Measurements from ENCODE around the gene ANKUB1. TPM values are rescaled to one million over a fixed set of nuclear protein-coding genes. Genes with fewer than 3 reads are reported as not detected.

Gene ANKUB1
- total RNA-seq, 1 experiment from 2014 or later, result not detected

DNA sequence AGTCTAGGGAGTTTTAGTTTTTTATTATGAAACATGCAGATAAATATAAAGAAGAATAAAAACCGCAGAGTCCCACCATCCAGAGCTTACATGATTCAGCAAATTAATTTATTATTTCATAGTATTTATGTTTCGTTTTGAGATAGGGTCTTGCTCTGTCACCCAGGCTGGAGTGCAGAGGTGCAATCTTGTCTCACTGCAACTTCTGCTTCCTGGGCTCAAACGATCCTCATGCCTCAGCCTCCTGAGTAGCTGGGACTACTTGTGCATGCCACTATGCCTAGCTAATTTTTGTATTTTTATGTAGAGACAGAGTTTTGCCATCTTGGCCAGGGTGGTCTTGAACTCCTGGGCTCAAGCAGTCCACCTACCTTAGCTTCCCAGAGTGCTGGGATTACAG lies 34.3 kb upstream of the ANKUB1 start:
- intact Hi-C loops (cut with micrococcal nuclease; ENCODE audit: unreplicated experiment), result no loop called here
- H3K36me3 Mint-ChIP-seq (ENCODE audit: insufficient read depth, unreplicated experiment), result no peaks in the 10 kb centered on the region
- H3K27me3 Mint-ChIP-seq (ENCODE audit: unreplicated experiment), result no peaks in the 10 kb centered on the region
- H3K9me3 Mint-ChIP-seq (ENCODE audit: low read depth, unreplicated experiment), result peaks cover 13% of the 10 kb centered on the region
- BruUV-seq (replicated peaks), result no TSS peak
- H3K4me3 Mint-ChIP-seq (ENCODE audit: low read depth, unreplicated experiment), result no peak overlapping the region
- no peak overlapping the region for H3K27ac Mint-ChIP-seq (ENCODE audit: unreplicated experiment)
- peaks cover 8% of the 10 kb centered on the region for H3K4me1 Mint-ChIP-seq (ENCODE audit: low read depth, unreplicated experiment)
- CTCF ChIA-PET, result no interaction called here
- DNase-seq, result no peak
- TF ChIP-seq, protein P1, sequence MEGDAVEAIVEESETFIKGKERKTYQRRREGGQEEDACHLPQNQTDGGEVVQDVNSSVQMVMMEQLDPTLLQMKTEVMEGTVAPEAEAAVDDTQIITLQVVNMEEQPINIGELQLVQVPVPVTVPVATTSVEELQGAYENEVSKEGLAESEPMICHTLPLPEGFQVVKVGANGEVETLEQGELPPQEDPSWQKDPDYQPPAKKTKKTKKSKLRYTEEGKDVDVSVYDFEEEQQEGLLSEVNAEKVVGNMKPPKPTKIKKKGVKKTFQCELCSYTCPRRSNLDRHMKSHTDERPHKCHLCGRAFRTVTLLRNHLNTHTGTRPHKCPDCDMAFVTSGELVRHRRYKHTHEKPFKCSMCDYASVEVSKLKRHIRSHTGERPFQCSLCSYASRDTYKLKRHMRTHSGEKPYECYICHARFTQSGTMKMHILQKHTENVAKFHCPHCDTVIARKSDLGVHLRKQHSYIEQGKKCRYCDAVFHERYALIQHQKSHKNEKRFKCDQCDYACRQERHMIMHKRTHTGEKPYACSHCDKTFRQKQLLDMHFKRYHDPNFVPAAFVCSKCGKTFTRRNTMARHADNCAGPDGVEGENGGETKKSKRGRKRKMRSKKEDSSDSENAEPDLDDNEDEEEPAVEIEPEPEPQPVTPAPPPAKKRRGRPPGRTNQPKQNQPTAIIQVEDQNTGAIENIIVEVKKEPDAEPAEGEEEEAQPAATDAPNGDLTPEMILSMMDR (IDR thresholded peaks at IDR 0.05; ENCODE audit: unreplicated experiment), result no peak

DNA sequence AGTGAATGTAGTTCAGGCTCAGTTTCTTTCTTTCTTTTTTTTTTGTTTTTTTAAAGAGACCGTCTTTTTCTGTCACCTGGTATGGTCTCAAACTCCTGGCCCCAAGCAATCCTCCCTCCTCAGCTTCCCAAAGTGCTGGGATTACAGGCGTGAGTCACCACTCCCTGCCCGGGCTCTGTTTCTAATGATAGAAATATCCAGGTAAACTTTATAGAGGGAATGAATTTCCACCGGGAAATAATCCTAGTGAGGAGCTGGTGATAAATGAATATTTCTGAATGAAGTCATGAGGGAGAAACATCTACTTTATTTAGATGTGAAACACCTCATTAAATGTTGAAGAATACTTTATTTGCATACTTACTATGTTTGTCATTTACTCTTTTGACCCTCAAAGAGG lies 27.8 kb upstream of the ANKUB1 start:
- Mint-ChIP-seq H3K9me3 (ENCODE audit: low read depth, unreplicated experiment) (peaks cover 7% of the 10 kb centered on the region), H3K27me3 (ENCODE audit: unreplicated experiment) (no peaks in the 10 kb centered on the region), H3K4me1 (ENCODE audit: low read depth, unreplicated experiment) (peaks cover 57% of the 10 kb centered on the region), H3K4me3 (ENCODE audit: low read depth, unreplicated experiment) (no peak overlapping the region), H3K27ac (ENCODE audit: unreplicated experiment) (no peak overlapping the region), H3K36me3 (ENCODE audit: insufficient read depth, unreplicated experiment) (peaks cover 2% of the 10 kb centered on the region)
- peak; percentile 16 for DNase-seq
- BruUV-seq (replicated peaks), result no TSS peak
- TF ChIP-seq, protein P1 (IDR thresholded peaks at IDR 0.05; ENCODE audit: unreplicated experiment), result no peak
- CTCF ChIA-PET, result interaction anchor here (1.5 to 1.6 kb wide), 2 partner anchors 12 to 19 kb away, joined by 4 to 14 read pairs; no protein-coding TSS in a partner anchor
- intact Hi-C loops (cut with micrococcal nuclease; ENCODE audit: unreplicated experiment), result no loop called here

DNA sequence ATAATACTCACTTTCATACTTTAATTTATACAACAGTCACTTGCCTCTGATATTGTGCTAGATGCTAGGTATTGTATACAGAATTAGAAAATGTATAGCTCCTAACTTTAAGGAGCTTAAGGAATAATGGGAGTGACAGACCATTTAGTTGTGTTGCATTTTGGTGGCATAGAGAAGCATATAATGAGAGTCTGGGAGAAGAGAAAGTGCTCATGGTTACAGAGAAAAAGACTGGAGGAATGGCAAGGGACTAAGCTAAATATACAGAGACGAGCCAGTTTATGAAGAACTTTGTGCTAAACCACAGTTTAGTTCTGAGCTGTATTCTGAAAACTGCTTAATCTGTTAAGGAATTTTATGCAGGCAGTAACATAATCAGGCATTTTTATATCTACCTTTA lies 27.1 kb upstream of the ANKUB1 start:
- H3K4me1 Mint-ChIP-seq (ENCODE audit: low read depth, unreplicated experiment), result peaks cover 64% of the 10 kb centered on the region
- H3K27ac Mint-ChIP-seq (ENCODE audit: unreplicated experiment), result no peak overlapping the region
- no peaks in the 10 kb centered on the region for H3K27me3 Mint-ChIP-seq (ENCODE audit: unreplicated experiment)
- peaks cover 8% of the 10 kb centered on the region for H3K36me3 Mint-ChIP-seq (ENCODE audit: insufficient read depth, unreplicated experiment)
- no peak overlapping the region for H3K4me3 Mint-ChIP-seq (ENCODE audit: low read depth, unreplicated experiment)
- TF ChIP-seq, protein P1 (IDR thresholded peaks at IDR 0.05; ENCODE audit: unreplicated experiment), result no peak
- peaks cover 7% of the 10 kb centered on the region for H3K9me3 Mint-ChIP-seq (ENCODE audit: low read depth, unreplicated experiment)
- CTCF ChIA-PET, result interaction anchor here (1.5 to 1.6 kb wide), 2 partner anchors 11 to 18 kb away, joined by 4 to 14 read pairs; no protein-coding TSS in a partner anchor
- BruUV-seq (replicated peaks), result no TSS peak
- intact Hi-C loops (cut with micrococcal nuclease; ENCODE audit: unreplicated experiment), result no loop called here
- DNase-seq, result no peak

DNA sequence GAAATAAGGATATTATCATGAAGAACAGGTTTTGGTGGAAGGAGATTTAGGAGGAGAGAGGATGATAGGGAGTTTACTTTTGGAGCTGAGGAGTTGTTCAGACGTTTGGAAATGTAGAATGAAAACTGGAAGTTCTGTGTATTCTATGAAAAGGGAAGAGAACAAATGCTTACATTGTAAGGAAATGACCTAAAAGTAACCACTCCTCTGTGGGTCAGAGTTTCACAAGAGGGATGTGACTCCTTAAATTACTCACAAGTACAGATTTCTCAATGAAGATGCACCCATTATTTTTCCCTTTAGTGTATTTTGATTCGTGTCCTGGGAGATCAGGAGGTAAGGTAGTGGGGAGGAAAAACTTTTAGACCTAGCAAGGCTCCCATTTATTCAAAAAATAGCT lies 24.6 kb upstream of the ANKUB1 start:
- BruUV-seq (replicated peaks), result no TSS peak
- Mint-ChIP-seq H3K27ac (ENCODE audit: unreplicated experiment) (peak overlapping the region; percentile 10), H3K4me3 (ENCODE audit: low read depth, unreplicated experiment) (peak overlapping the region; percentile 93), H3K9me3 (ENCODE audit: low read depth, unreplicated experiment) (no peaks in the 10 kb centered on the region), H3K36me3 (ENCODE audit: insufficient read depth, unreplicated experiment) (peaks cover 33% of the 10 kb centered on the region), H3K4me1 (ENCODE audit: low read depth, unreplicated experiment) (peaks cover 68% of the 10 kb centered on the region), H3K27me3 (ENCODE audit: unreplicated experiment) (no peaks in the 10 kb centered on the region)
- TF ChIP-seq, protein P1 (IDR thresholded peaks at IDR 0.05; ENCODE audit: unreplicated experiment), result no peak
- CTCF ChIA-PET, result no interaction called here
- intact Hi-C loops (cut with micrococcal nuclease; ENCODE audit: unreplicated experiment), result no loop called here
- no peak for DNase-seq
